HEK293 (cell line): Measurements from ENCODE around the gene HEATR9.

Experiments
- CTCF ChIP-seq: fragments of 450-650 bp; formaldehyde crosslinking; IDR thresholded peaks from 2 replicates; pipeline ENCODE4 v1.5.1; 2016; ENCODE audit warnings: missing biosample characterization, missing genetic modification characterization
- RBAK ChIP-seq: fragments of 450-650 bp; formaldehyde crosslinking; IDR thresholded peaks from 2 replicates; pipeline ENCODE4 v1.5.1; 2016; ENCODE audit warnings: missing biosample characterization, missing genetic modification characterization
- SETDB1 ChIP-seq: IDR thresholded peaks from one replicate; pipeline ENCODE4 v1.6.1; 2017; ENCODE audit warnings: mild to moderate bottlenecking, low read length, moderate library complexity, mixed read lengths; ENCODE audit not compliant: insufficient read length
- ZNF335 ChIP-seq: fragments of 450-650 bp; formaldehyde crosslinking; conservative IDR thresholded peaks from 2 replicates; pipeline ENCODE4 v1.5.1; 2016; ENCODE audit warnings: missing biosample characterization, missing genetic modification characterization
- ZNF548 ChIP-seq: fragments of 450-650 bp; formaldehyde crosslinking; IDR thresholded peaks from 2 replicates; pipeline ENCODE4 v1.5.1; 2016; ENCODE audit warnings: missing biosample characterization, missing genetic modification characterization

- TF ChIP-seq CTCF = no peak
- no peak for TF ChIP-seq RBAK (tag by site-specific recombination)
- TF ChIP-seq ZNF548 (tag by site-specific recombination) = no peak
- TF ChIP-seq ZNF335 = peak; percentile 38; the same call in 1 of the 2 replicates
- no peak for TF ChIP-seq SETDB1
These were observed 3.0 kb downstream of the HEATR9 start for GRCh38 chr17:35865412-35866340.
